GM12872 (cell line): Measurements from ENCODE around the gene UNC5A.

Experiments used
- TF ChIP-seq, protein P1 (sequence below): IDR thresholded peaks from 3 replicates; pipeline ENCODE4 v1.5.1; 2011; ENCODE audit warnings: low read depth, mild to moderate bottlenecking, low read length, moderate library complexity; ENCODE audit not compliant: insufficient read depth

The UNC5A gene

DNA sequence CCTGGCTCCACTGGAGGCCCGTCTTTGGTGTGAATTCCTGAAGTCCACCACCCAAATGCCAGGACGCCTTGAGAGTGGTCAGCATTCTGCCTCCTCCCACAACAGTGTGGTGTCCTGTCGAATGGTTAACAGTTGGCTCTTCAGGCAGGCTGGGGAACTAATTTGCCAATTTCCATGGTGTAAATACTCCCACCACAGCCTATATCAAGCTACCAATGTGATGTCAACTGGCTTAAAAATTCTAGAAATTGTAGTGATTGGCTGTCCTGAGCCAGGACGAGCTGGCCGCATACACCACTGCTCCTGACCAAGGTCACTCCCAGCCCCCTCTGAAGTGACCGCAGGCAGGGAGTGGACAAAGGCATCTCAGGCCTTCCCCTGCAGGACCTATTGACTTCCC lies 11.1 kb downstream of the UNC5A start:
- TF ChIP-seq, protein P1, sequence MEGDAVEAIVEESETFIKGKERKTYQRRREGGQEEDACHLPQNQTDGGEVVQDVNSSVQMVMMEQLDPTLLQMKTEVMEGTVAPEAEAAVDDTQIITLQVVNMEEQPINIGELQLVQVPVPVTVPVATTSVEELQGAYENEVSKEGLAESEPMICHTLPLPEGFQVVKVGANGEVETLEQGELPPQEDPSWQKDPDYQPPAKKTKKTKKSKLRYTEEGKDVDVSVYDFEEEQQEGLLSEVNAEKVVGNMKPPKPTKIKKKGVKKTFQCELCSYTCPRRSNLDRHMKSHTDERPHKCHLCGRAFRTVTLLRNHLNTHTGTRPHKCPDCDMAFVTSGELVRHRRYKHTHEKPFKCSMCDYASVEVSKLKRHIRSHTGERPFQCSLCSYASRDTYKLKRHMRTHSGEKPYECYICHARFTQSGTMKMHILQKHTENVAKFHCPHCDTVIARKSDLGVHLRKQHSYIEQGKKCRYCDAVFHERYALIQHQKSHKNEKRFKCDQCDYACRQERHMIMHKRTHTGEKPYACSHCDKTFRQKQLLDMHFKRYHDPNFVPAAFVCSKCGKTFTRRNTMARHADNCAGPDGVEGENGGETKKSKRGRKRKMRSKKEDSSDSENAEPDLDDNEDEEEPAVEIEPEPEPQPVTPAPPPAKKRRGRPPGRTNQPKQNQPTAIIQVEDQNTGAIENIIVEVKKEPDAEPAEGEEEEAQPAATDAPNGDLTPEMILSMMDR: no peak

DNA sequence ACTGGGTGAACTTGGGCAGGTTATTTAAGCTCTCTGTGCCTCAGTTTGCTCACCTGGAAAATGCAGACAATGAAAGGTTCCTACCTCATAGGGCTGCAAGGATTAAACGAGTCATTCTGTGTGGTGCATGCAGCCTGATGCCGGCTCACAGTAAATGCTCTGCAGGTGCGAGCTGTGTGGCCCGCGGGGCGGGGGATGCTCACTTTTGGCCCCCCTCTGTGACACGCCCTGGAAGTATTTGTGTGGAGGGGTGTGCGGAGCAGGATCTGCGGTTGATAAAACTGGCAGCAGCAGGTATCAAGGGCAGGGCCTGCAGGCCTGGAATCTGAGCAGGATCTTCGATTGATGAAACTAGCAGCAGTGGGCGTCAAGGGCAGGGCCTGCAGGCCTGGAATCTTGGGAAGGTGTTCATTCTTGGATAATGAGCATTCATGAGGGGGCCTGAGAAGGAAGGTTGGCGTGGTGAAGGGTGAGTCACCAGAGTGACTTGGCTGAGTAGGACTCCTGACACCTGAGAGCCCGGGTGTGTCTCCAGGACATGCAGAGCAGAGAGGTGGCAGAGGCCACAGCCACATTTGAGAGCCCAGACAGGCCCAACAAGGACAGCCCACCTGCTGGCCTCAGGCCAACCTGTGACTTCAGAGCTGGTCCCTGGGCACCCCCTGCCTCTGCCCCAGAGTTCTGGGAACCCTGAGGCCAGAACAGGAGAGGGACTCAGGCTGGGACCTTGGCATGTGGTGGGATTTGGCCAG lies 11.9 kb downstream of the UNC5A start:
- TF ChIP-seq, protein P1: no peak

DNA sequence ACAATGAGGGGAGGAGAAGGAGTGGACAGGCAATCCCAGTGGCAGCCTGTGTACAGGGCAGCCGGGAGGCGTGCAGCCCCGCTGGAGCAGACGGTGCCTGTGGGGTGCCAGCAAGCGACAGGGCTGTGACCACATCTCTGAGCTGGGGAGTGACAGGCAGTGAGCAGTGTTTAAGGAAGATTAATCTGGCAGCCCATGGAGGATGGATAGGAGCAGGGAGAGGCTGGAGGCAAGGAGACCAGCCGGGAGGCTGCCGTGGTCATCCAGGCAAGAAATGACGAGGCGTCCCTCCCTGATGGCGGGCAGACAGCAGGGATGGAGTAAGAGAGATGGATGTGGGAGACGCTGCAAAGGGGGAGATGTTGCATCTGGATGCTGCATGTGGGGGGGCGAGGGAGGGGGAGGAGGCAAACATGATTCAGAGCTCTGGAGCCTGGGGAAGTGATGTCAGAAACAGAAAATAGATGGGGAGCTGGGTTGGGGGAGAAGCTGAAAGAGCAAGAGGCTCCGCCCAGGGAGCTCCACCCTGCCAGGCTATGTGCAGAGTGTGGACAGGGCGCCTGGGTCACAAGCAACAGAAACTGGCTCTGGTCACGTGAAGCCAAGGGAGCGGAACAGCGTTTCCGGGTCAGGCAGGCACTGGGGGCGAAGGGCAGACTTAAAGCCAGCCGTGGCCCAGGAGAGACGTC lies 12.6 kb downstream of the UNC5A start:
- TF ChIP-seq, protein P1: no peak

DNA sequence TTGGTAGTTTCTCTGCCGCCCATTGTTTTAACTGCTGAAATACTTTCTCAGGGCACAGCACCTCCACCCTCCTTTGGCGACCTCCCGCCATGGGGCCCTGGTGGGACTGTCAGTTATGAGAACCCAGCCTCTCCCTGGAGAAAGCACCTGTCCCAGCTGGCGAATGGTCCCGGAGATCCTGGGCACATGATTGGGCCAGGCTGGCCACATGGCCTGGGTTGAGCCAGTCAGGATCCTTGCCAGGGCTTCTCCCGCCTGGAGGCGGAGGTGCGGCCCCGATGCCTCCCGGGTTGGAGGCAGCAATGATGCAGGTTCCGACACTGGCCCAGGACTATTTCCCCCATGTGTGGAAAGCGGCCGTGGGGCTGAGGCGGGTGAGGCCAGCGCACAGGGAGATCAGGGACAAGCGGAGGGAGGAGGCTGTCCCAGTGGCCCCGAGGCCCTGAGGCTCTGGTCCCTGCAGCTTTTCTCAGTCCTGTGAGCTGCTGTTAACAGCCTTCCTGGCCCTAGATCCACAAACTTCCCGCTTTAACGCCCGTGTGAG lies 13.6 kb downstream of the UNC5A start:
- TF ChIP-seq, protein P1: no peak

DNA sequence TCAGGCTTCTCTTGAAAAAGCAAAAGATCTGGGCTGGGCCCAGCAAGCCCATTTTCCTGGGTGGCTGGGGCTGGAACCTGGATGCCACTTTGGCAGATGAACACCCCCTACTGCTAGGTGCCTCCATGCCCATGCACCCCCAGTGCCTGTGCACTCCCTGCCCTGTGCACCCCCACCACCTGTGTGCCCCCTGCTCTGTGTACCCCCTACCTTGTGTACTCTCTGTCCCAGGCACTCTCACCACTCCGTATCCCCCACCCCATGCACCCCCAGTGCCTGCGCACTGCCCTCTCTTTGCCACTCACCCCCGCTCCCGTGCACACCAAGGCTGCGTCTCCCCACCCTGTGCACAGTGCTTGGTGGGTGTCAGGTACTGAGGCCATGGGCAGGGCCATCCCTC lies 14.2 kb downstream of the UNC5A start:
- TF ChIP-seq, protein P1: no peak

DNA sequence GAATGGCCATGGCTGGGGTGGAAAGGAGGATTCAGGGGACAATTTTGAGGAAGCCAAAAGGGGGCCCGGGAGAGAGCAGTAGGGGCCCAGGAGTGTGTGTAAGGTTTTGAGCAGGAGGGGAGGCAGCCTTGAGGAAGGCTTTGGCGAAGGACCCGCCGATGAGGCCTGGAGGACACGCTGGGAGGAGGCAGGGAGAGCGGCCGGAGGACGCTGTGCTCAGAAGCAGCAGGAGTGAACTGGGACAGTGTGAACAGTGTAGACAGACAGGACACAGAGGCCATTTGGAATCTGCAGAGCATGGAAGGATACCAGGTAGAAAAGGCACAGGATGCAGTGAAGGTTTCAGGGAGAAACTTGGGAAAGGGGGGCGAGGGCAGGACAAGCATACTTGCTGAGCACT lies 14.9 kb downstream of the UNC5A start:
- TF ChIP-seq, protein P1: no peak

DNA sequence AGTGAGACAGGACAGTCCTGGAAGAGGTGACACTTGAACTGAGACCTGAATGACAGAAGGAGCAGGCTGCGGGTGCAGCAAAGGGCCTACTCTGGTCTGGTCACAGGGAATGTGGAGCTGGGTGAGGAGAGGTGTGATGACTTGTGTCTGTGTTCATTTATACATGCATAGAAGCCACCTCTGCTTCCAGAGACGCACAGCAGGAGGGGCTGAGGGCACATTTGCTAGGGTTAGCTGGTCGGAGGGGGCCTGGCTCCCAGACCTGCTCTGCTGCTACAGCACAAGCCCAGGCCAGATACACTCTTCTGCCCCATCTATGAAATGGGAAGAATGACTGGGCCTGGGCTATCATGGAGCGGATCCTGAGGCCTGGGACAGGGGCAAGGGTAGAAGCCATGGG lies 15.6 kb downstream of the UNC5A start:
- TF ChIP-seq, protein P1: no peak
